ENCODE measurements around the gene NCAM1. TPM values are rescaled to one million over a fixed set of nuclear protein-coding genes. Genes with fewer than 3 reads are reported as not detected.

NCAM1 gene
- total RNA-seq, 1 donor from 2014 or later: 332 TPM

DNA sequence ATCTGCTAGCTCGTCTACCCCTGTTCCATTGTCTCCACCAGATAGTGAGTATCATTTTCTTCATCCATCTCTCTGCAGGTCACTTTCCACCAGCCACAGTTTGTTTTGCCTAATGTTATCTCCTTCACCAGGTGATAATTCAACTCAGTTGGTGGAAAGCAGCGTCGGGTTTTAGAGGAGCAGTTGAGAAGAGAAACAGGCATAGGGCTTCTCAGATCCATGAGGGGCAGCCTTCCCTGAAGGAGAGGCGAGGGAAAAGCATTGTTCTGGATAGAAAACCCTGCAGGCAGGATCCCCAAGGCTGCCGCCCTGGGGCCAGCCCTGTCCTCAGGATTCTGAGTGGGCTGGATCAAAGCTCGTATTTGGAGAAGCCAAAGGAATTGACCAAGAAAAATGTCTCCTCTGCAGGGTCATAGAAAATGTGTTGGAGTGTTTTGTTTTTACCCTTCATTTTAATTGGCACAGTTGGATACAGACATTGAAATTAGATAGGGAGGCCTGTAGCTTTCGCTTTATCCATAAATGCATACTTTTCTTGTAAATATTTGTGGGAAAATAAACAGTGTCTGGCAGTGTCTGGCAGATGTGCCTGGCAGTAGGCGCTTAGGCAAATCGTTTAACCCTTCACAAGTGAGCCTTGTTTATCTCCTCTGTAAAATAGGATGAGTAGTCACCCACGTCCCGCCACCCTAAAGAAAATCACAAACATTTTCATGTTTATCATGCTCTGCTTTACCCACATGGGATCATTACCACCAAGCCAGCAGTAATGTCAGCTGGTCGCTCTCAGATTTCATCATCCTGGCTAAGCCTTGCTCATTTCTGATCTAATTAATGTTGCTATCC, 279.8 kb downstream of the NCAM1 start:
- H3K27me3 ChIP-seq (ENCODE audit: low read depth): peaks cover 5% of the 10 kb centered on the region
- TF ChIP-seq CTCF (IDR thresholded peaks at IDR 0.05; ENCODE audit: borderline replicate concordance): no peak
- no peak for DNase-seq
- no peaks in the 10 kb centered on the region for H3K9me3 ChIP-seq (replicated peaks)
- H3K4me1 ChIP-seq: peaks cover 14% of the 10 kb centered on the region
- H3K27ac ChIP-seq (replicated peaks): no peak overlapping the region
- intact Hi-C loops (cut with micrococcal nuclease): no loop called here
- no peak overlapping the region for H3K4me3 ChIP-seq
- peaks cover 11% of the 10 kb centered on the region for H3K36me3 ChIP-seq

DNA sequence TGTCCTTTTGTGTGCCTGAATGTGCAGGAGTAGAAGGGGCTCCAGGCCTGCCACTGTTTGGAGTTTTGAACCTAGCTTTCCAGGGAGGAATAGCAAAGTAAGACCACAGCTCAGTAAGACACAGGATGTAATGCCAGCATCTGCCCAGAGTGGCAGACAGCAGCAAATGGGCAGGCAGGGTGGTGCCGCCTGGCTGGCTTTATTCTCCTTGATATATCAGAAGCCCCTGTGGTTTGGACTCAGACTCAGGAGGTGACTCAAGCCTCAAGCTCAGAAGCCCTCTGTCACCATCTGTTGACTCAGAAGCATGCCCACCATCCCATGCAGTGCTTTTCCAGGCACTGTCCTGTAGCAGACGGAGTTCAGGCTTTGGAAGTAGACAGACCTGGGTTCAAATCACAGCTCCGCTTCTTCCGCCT, 280.4 kb downstream of the NCAM1 start:
- TF ChIP-seq CTCF (IDR thresholded peaks at IDR 0.05; ENCODE audit: borderline replicate concordance): no peak
- Histone ChIP-seq H3K27me3 (ENCODE audit: low read depth) (peaks cover 5% of the 10 kb centered on the region), H3K4me3 (no peak overlapping the region), H3K9me3 (replicated peaks) (no peaks in the 10 kb centered on the region), H3K36me3 (peaks cover 11% of the 10 kb centered on the region), H3K27ac (replicated peaks) (no peak overlapping the region), H3K4me1 (peaks cover 14% of the 10 kb centered on the region)
- intact Hi-C loops (cut with micrococcal nuclease): no loop called here
- no peak for DNase-seq

DNA sequence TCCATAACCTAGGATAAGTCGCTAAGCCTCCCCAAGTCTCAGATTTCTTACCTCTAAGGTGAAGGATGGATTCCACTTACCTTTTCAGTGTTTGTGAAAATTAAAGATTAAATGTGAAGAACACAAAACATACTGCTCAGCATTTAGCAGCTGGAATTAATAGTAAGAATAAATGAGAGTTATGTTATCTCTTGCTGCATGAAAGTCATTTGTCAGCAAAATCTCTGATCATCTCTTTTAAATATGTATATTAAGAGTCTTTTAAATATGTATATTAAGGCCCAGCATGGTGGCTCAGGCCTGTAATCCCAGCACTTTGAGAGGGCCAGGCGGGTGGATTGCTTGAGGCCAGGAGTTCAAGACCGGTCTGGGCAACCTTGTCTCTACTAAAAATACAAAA, 280.8 kb downstream of the NCAM1 start:
- Histone ChIP-seq H3K27me3 (ENCODE audit: low read depth) (peaks cover 5% of the 10 kb centered on the region), H3K9me3 (replicated peaks) (no peaks in the 10 kb centered on the region), H3K4me3 (no peak overlapping the region), H3K36me3 (peaks cover 11% of the 10 kb centered on the region), H3K27ac (replicated peaks) (no peak overlapping the region), H3K4me1 (peaks cover 14% of the 10 kb centered on the region)
- intact Hi-C loops (cut with micrococcal nuclease): no loop called here
- DNase-seq: no peak
- TF ChIP-seq CTCF (IDR thresholded peaks at IDR 0.05; ENCODE audit: borderline replicate concordance): no peak

GRCh38 chr11:113242767-113243397, 281.7 kb downstream of the NCAM1 start:
- DNase-seq: no peak
- H3K27me3 ChIP-seq (ENCODE audit: low read depth): peaks cover 5% of the 10 kb centered on the region
- peaks cover 12% of the 10 kb centered on the region for H3K36me3 ChIP-seq
- no peaks in the 10 kb centered on the region for H3K9me3 ChIP-seq (replicated peaks)
- H3K4me1 ChIP-seq: peaks cover 14% of the 10 kb centered on the region
- H3K4me3 ChIP-seq: peak overlapping the region; percentile 57
- intact Hi-C loops (cut with micrococcal nuclease): no loop called here
- H3K27ac ChIP-seq (replicated peaks): peak overlapping the region; percentile 61
- no peak for TF ChIP-seq CTCF (IDR thresholded peaks at IDR 0.05; ENCODE audit: borderline replicate concordance)

DNA sequence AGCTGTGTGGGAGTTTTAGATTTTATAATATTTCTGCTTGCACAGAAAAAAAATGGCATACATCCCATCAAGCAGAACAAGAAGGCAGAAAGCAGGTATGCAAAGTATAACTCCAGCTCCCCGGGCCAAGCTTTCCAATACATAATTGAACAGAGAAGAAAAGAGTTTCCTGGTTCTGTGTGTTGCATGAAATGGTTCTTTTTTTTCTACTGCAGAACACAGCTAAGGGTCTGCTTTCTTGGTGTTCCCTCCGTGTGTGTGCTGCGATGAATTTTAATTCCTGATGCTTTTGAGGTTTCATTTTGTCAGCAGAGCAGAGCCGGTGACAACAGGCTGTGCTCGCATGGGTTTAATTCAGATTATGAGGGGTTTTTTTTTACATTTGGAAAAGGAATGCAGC, 282.5 kb downstream of the NCAM1 start:
- Histone ChIP-seq H3K4me1 (peaks cover 14% of the 10 kb centered on the region), H3K36me3 (peaks cover 6% of the 10 kb centered on the region), H3K27me3 (ENCODE audit: low read depth) (peaks cover under 1% of the 10 kb centered on the region), H3K27ac (replicated peaks) (no peak overlapping the region), H3K9me3 (replicated peaks) (no peaks in the 10 kb centered on the region), H3K4me3 (peak overlapping the region; percentile 57)
- intact Hi-C loops (cut with micrococcal nuclease): no loop called here
- no peak for DNase-seq
- no peak for TF ChIP-seq CTCF (IDR thresholded peaks at IDR 0.05; ENCODE audit: borderline replicate concordance)

Measured in left ventricle myocardium inferior (tissue), 1 donor.